ENCODE results near the gene TBC1D14.

DNA sequence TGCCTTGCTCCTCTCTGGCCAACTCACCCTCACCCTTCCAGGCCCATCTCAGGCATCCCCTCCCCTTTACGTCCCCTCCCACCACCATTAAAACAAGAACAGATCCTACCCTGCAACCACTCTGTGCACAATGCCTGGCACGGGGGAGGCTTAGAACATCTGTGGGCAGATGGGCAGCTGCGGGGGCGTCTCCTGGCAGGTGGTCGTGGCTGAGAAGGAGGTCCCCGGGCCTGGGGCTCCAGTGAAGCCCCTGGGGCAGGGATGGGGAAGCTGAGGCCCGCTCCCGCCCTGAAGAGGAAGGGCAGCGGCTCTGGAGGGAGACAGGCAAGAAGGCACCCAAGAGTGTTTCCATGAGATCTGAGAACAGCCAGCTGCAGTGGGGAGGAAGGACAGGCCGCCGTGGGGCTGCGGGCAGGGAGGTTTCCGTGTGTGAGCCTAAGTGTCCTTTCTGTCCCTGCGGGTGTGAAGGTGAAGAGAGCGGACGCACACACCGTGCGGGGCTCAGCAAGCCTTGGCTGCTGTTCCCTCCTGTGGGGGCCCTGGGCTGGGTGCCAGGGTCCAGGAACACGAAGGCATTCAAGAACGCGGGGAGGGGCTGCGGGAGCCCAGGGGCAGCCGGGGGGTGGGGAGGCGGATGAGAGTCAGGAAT, 7.8 kb upstream of the TBC1D14 start:
- TF ChIP-seq TAF7 (tag; IDR thresholded peaks at IDR 0.05) (no peak), POLR2A (conservative IDR thresholded peaks at IDR 0.05) (no peak), SRF (CRISPR knock-in tag; IDR thresholded peaks at IDR 0.05) (no peak), CHD1 (IDR thresholded peaks at IDR 0.05; ENCODE audit: low read length) (no peak), STAT5B (CRISPR knock-in tag; IDR thresholded peaks at IDR 0.05) (no peak)
- TF ChIP-seq, protein P1, sequence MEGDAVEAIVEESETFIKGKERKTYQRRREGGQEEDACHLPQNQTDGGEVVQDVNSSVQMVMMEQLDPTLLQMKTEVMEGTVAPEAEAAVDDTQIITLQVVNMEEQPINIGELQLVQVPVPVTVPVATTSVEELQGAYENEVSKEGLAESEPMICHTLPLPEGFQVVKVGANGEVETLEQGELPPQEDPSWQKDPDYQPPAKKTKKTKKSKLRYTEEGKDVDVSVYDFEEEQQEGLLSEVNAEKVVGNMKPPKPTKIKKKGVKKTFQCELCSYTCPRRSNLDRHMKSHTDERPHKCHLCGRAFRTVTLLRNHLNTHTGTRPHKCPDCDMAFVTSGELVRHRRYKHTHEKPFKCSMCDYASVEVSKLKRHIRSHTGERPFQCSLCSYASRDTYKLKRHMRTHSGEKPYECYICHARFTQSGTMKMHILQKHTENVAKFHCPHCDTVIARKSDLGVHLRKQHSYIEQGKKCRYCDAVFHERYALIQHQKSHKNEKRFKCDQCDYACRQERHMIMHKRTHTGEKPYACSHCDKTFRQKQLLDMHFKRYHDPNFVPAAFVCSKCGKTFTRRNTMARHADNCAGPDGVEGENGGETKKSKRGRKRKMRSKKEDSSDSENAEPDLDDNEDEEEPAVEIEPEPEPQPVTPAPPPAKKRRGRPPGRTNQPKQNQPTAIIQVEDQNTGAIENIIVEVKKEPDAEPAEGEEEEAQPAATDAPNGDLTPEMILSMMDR (IDR thresholded peaks at IDR 0.05 in 2 of 3, conservative IDR thresholded peaks at IDR 0.05 in 1 of 3; ENCODE audit: insufficient read depth in 2 of 3, low read depth in 1 of 3, low read length in 3 of 3) = no peak
- TF ChIP-seq, protein P2, sequence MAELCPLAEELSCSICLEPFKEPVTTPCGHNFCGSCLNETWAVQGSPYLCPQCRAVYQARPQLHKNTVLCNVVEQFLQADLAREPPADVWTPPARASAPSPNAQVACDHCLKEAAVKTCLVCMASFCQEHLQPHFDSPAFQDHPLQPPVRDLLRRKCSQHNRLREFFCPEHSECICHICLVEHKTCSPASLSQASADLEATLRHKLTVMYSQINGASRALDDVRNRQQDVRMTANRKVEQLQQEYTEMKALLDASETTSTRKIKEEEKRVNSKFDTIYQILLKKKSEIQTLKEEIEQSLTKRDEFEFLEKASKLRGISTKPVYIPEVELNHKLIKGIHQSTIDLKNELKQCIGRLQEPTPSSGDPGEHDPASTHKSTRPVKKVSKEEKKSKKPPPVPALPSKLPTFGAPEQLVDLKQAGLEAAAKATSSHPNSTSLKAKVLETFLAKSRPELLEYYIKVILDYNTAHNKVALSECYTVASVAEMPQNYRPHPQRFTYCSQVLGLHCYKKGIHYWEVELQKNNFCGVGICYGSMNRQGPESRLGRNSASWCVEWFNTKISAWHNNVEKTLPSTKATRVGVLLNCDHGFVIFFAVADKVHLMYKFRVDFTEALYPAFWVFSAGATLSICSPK (IDR thresholded peaks at IDR 0.05; ENCODE audit: borderline replicate concordance) = no peak

All from K562 (cell line).